ENCODE data around the gene ZFYVE1.
"Not testable (repeated sequence)": the region's sequence is repeated elsewhere in the genome, so short reads cannot be mapped to it uniquely, and the experiment has no call there.

Gene ZFYVE1

DNA sequence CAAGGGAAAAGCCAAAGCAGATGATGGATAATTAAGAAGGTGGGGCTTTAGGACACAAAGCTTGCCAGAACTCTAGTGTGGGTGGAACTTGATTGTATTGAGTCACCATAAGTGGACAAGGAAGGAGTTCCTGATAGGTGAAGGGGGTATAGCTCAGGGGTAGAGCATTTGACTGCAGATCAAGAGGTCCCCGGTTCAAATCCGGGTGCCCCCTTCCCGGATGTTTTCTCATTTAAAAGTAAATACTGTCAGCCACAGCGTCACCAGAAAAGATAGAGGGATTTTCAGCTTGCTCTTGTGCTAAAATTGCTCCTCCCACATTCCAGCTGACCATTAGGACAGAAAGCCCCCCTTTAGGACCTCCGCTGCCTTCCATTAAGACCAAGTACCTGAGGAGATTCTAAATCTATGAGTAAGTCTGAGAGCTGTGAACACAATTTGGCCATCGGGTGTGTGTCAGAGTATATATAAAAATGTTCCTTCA is 64.0 kb downstream of the ZFYVE1 start:
- no peak for TF ChIP-seq JUND (IDR thresholded peaks at IDR 0.05; ENCODE audit: low read depth)
- DNase-seq (ENCODE audit: low read depth in 1 of 2, low spot score in 1 of 2) = peak in 1 of 2 experiments; percentile 43
- in situ Hi-C loops (cut with HindIII; ENCODE audit: low pct_unique_long_range_greater_than_20kb, low sequenced_read_pairs) = no loop called here

DNA sequence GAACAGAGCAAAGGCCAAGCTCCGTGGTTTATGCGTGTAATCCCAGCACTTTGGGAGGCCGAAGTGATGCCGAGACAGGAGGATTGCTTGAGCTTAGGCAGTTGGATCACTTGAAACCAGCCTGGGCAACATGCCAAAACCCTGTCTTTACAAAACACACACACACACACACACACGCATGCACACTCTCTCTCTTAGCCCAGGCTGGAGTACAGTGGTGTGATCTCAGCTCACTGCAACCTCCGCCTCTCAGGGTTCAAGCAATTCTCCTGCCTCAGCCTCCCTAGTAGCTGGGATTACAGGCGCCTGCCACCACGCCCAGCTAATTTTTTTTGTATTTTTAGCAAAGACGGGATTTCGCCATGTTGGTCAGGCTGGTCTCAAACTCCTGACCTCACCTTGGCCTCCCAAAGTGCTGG is 64.6 kb downstream of the ZFYVE1 start:
- peak in 1 of 2 experiments; percentile 67 for DNase-seq (ENCODE audit: low read depth in 1 of 2, low spot score in 1 of 2)
- in situ Hi-C loops (cut with HindIII; ENCODE audit: low pct_unique_long_range_greater_than_20kb, low sequenced_read_pairs) = not testable (repeated sequence)

DNA sequence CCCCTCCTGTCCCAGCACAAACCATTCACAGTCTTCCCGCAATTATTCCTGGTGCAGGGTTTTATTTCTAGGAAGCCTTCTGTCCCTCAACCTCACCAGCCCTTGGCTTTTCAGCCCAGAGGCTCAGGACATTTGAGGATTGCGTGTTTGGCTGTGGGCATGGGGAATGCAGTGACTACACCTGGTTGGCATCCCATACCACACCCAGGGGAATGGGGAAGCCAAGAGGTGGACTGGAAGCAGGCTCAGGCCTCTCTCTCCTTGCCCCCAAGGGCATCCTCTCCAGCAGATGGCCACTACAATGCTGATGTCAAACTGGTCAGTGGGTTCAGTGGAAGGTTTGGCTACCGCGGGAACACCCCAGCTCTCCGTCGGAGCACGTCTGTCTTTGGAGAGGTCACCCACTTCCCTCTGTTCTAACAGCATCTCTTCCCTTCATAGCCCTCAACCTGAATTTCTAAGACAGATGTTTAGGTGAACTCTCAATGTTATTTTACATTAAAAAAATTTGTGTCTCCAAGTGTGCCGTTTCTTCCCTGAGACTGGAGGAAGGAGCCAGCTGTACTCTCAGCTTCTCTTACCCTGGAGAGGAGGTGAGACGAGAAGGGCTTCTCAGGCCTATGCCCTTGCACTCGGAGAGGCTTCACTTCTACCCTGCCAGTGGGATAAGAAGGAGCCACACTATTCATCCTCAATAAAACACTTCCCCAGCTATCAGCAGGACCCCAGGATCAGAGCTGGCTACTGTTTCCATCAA is 65.1 kb downstream of the ZFYVE1 start:
- peak; percentile 45 to 88 for DNase-seq (ENCODE audit: low read depth in 1 of 2, low spot score in 1 of 2)
- TF ChIP-seq JUND (IDR thresholded peaks at IDR 0.05; ENCODE audit: low read depth) = no peak; the same call in 1 of the 2 replicates
- in situ Hi-C loops (cut with HindIII; ENCODE audit: low pct_unique_long_range_greater_than_20kb, low sequenced_read_pairs) = no loop called here

DNA sequence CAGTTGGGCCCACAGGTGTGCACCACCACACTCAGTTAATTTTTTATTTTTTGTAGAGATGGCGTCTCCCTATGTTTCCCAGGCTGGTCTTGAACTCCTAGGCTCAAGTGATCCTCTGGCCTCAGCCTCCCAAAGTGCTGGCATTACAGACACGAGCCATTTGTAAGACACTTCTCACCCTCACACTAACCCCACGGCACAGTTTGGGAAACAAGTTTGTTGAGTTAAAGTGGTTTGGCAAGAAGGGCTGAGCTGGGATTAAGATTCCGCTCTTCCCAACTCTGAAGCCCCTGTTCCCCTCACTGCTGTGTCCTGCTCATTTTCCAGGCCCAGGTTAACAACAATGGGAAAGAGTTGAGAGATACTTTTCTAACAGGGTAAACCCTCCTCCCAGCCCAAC is 65.9 kb downstream of the ZFYVE1 start:
- DNase-seq (ENCODE audit: low read depth in 1 of 2, low spot score in 1 of 2) = peak in 1 of 2 experiments; percentile 70
- in situ Hi-C loops (cut with HindIII; ENCODE audit: low pct_unique_long_range_greater_than_20kb, low sequenced_read_pairs) = not testable (repeated sequence)

DNA sequence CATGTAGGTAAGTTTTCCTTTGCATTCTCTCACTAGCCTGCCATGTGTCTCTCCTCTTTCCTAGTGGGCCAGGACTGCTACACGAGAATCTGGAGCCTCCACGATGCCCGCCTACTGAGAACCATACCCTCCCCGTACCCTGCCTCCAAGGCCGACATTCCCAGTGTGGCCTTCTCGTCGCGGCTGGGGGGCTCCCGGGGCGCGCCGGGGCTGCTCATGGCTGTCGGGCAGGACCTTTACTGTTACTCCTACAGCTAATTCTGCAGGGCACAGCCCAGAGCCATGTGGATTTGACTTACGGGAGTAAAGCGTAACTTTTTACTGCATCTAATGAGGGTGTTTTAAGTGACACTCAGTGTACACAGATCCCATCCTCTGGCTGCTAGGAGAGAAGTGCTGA is 68.4 kb downstream of the ZFYVE1 start:
- in situ Hi-C loops (cut with HindIII; ENCODE audit: low pct_unique_long_range_greater_than_20kb, low sequenced_read_pairs) = no loop called here
- TF ChIP-seq JUND (IDR thresholded peaks at IDR 0.05; ENCODE audit: low read depth) = no peak
- DNase-seq (ENCODE audit: low read depth in 1 of 2, low spot score in 1 of 2) = no peak

DNA sequence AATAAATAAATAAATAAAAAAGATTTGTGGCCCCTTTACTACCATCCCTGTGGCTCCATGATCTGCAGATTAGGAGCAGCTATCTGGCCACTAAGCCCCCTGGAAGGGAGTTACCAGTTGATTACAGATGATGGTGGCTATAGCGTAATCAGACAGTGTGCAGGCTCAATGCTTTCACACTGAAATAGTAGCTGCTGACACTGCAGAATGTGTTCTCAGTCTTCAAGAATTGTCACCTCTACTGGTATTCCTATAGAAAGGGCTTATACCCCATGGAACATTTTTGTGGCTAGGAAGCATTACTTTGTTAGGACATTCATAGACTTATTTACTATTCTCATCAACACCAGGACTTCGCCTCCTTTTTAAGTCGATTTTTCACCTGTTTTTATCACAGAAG is 69.7 kb downstream of the ZFYVE1 start:
- DNase-seq (ENCODE audit: low read depth in 1 of 2, low spot score in 1 of 2) = no peak
- in situ Hi-C loops (cut with HindIII; ENCODE audit: low pct_unique_long_range_greater_than_20kb, low sequenced_read_pairs) = no loop called here

DNA sequence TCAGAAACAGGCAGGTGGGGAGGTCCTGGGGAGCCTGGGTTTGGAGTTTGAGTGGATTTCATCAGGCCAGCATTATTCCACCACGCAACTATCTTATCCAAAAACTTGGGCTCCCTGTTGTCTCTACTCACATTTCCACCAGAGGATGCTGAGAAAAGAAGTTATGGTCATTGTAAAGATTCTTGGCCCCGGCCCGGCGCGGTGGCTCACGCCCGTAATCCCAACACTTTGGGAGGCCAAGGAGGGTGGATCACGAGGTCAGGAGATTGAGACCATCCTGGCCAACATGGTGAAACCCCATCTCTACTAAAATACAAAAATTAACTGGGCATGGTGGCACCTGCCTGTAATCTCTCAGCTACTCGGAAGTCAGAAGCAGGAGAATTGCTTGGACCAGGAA is 70.2 kb downstream of the ZFYVE1 start:
- DNase-seq (ENCODE audit: low read depth in 1 of 2, low spot score in 1 of 2); in situ Hi-C loops (cut with HindIII; ENCODE audit: low pct_unique_long_range_greater_than_20kb, low sequenced_read_pairs): not testable (repeated sequence)

More for the DNA sequence above, 69.7 kb downstream of the ZFYVE1 start:
- TF ChIP-seq JUND (IDR thresholded peaks at IDR 0.05; ENCODE audit: low read depth) = no peak

DNA sequence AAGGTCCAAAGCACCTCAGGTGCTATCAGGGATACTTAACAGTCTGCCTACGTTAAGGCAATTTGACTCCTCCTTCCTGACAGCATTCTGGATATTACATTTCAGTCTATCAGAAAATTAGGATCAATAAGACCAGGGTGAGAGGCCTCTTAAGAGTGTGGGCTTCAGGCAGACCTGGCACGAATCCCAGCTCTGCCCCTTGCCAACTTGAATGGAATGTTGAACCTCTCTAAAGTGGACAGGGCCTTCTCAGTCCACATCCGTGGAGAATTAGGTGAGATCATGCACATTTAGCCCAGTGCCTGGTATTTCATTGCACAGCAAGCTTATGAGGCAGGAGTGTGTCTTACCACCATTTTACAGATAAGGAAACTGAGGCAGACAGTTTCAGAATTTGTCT is 74.7 kb downstream of the ZFYVE1 start:
- in situ Hi-C loops (cut with HindIII; ENCODE audit: low pct_unique_long_range_greater_than_20kb, low sequenced_read_pairs) = no loop called here
- TF ChIP-seq JUND (IDR thresholded peaks at IDR 0.05; ENCODE audit: low read depth) = no peak
- DNase-seq (ENCODE audit: low read depth in 1 of 2, low spot score in 1 of 2) = no peak

DNA sequence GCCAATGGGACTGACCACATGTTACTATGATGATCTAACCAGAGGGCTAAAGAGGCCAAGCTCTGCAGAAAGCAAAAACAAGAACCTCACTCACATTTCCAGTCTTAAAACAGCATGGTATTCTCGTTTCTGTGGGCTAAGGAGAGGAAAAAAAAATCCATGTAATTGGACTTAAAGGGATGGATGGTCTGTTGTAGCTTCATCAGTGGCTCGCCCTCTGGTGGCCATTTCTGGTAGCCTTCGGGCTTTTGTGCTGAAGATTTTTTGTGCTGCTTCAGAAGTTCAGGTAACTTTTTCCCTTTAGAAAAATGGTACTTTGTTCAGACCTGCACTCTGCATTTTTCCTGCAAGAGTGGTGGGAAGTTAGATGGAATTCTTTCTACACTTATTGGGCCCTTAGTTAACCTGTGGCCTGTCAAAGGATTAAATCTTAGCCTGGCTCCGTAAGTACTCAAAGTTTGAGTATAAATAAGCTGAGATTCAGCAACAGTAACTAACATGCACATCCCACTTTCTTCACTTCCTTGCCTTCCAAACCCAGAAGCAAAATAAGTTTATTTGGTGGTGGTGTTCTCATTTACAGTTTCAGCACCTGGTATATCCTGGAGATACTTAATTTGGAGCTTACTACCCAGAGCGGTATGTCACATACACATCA is 78.3 kb downstream of the ZFYVE1 start:
- DNase-seq (ENCODE audit: low read depth in 1 of 2, low spot score in 1 of 2) = peak; percentile 63 to 71
- in situ Hi-C loops (cut with HindIII; ENCODE audit: low pct_unique_long_range_greater_than_20kb, low sequenced_read_pairs) = no loop called here
- no peak for TF ChIP-seq JUND (IDR thresholded peaks at IDR 0.05; ENCODE audit: low read depth)

DNA sequence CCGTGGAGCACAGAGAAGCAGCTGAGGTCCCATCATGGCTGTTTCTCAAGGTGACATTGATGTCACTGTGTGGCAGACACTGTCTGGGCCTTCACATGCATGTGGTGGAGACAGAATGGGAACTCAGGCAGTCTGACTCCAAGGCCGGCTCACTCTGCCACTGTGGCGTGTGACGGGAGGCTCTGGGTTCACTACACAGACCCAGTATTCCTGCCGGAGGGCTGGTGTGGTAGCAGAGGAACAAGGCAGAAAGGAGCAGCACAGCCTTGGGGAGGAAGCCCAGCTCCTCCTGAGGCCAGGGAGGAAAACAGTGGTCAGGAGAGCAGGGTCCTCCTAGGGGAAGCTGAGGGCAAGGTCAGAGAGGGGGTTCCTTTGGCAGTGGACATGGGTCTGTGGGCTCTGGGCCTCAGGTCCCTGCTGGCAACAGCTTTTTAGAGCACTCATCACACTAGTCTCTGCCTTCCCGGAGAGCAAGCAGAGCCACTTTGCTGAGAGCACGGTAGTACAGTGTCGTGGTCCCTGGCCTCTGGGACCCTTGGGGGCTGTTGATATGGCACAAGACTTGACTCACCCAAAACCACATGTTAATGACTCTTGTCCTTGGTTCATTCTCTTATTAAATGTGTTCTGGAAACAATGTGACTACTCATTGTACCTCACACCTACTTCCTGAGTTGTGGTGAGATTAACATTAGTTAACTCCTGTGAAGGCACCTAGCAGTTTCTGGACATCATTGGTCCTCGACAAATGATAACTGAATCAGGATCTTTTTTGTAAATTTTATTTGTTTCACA is 79.3 kb downstream of the ZFYVE1 start:
- in situ Hi-C loops (cut with HindIII; ENCODE audit: low pct_unique_long_range_greater_than_20kb, low sequenced_read_pairs) = no loop called here
- no peak for TF ChIP-seq JUND (IDR thresholded peaks at IDR 0.05; ENCODE audit: low read depth)
- DNase-seq (ENCODE audit: low read depth in 1 of 2, low spot score in 1 of 2) = no peak

DNA sequence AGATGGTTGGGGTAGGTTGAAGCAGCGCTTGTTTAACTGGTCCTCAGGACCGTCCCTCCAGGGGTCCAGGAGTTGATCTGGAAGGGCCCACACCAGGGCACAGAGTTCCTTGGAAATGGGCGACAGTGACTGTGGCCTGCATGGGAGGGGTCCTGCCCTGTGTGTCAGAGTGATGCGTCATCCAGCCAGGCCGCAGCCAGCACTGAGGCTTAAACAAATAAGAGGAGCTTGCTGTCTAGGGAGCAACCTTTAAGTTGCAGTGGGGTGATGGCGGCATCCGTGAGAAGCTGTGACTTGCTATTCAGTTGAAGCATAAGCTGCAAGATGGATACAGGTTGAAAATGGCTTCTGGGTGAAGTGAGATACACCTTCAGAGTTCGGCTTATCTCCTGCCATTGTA is 80.4 kb downstream of the ZFYVE1 start:
- TF ChIP-seq JUND (IDR thresholded peaks at IDR 0.05; ENCODE audit: low read depth) = no peak
- in situ Hi-C loops (cut with HindIII; ENCODE audit: low pct_unique_long_range_greater_than_20kb, low sequenced_read_pairs) = no loop called here
- no peak for DNase-seq (ENCODE audit: low read depth in 1 of 2, low spot score in 1 of 2)

DNA sequence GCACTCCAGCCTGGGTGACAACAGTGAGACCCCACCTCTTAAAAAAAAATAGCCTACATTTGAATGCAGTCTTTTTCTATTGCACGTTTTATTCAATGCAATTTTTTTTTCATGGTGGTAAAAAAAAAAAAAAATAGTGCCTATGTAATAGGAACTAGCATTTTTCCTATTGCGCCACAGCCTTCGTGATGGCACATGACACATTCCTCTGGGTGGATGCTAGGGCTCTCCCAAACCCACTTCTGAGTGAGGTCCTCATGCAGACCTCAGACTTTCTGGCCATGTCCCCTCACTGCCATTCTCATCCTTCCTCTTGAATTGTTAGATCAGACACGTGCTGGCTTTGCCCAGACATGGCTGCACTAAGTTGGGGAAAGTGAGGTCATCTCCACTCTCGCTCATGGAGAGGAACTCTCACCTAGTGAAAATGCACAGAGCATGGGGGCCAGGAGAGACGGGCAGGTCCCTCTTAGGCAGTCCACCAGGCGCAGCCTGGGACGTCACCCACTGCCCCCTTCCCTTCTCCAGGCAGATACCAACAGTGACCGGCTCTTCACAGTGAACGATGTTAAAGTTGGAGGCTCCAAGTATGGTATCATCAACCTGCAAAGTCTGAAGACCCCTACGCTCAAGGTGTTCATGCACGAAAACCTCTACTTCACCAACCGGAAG is 81.4 kb downstream of the ZFYVE1 start:
- in situ Hi-C loops (cut with HindIII; ENCODE audit: low pct_unique_long_range_greater_than_20kb, low sequenced_read_pairs) = no loop called here
- DNase-seq (ENCODE audit: low read depth in 1 of 2, low spot score in 1 of 2) = no peak
- TF ChIP-seq JUND (IDR thresholded peaks at IDR 0.05; ENCODE audit: low read depth) = no peak

Data from T47D (cell line).